HEK293 (cell line): ENCODE results near the gene OCRL.

ENCODE experiments used
- HOXA7 ChIP-seq: sonication (generic); formaldehyde crosslinking; IDR thresholded peaks from 2 replicates; pipeline ENCODE4 v1.8.1; 2022; ENCODE audit warnings: missing genetic modification reagents, borderline replicate concordance
- MYNN ChIP-seq: fragments of 450-650 bp; formaldehyde crosslinking; IDR thresholded peaks from 2 replicates; pipeline ENCODE4 v1.5.1; 2016; ENCODE audit warnings: missing biosample characterization, missing genetic modification characterization, borderline replicate concordance
- ZBTB21 ChIP-seq: fragments of 450-650 bp; formaldehyde crosslinking; IDR thresholded peaks from 2 replicates; pipeline ENCODE4 v1.5.1; 2017; ENCODE audit warnings: missing biosample characterization, missing genetic modification characterization
- ZNF155 ChIP-seq: fragments of 450-650 bp; formaldehyde crosslinking; IDR thresholded peaks from 2 replicates; pipeline ENCODE4 v1.5.1; 2016; ENCODE audit warnings: missing biosample characterization, missing genetic modification characterization
- ZNF211 ChIP-seq: fragments of 450-650 bp; formaldehyde crosslinking; IDR thresholded peaks from 2 replicates; pipeline ENCODE4 v1.5.1; 2016; ENCODE audit warnings: low read depth, missing biosample characterization, missing genetic modification characterization
- ZNF394 ChIP-seq: fragments of 450-650 bp; formaldehyde crosslinking; IDR thresholded peaks from 2 replicates; pipeline ENCODE4 v1.5.1; 2016; ENCODE audit warnings: missing biosample characterization, missing genetic modification characterization, mild to moderate bottlenecking, moderate library complexity, borderline replicate concordance
- TF ChIP-seq, protein P1 (sequence below): fragments of 450-650 bp; formaldehyde crosslinking; IDR thresholded peaks from 2 replicates; pipeline ENCODE4 v1.5.1; 2016; ENCODE audit warnings: missing biosample characterization, missing genetic modification characterization
- TF ChIP-seq, protein P2 (sequence below): fragments of 450-650 bp; formaldehyde crosslinking; IDR thresholded peaks from 2 replicates; pipeline ENCODE4 v1.5.1; 2016; ENCODE audit warnings: missing biosample characterization, missing genetic modification characterization
- TF ChIP-seq, protein P3 (sequence below): fragments of 450-650 bp; formaldehyde crosslinking; IDR thresholded peaks from 2 replicates; pipeline ENCODE4 v1.5.1; 2016; ENCODE audit warnings: missing biosample characterization, missing genetic modification characterization
- TF ChIP-seq, protein P4 (sequence below): fragments of 450-650 bp; IDR thresholded peaks from 2 replicates; pipeline ENCODE4 v1.5.1; 2018; ENCODE audit warnings: missing biosample characterization, missing genetic modification characterization
- TF ChIP-seq, protein P5 (sequence below): fragments of 450-650 bp; formaldehyde crosslinking; IDR thresholded peaks from 2 replicates; pipeline ENCODE4 v1.5.1; 2016; ENCODE audit warnings: missing biosample characterization, missing genetic modification characterization

DNA sequence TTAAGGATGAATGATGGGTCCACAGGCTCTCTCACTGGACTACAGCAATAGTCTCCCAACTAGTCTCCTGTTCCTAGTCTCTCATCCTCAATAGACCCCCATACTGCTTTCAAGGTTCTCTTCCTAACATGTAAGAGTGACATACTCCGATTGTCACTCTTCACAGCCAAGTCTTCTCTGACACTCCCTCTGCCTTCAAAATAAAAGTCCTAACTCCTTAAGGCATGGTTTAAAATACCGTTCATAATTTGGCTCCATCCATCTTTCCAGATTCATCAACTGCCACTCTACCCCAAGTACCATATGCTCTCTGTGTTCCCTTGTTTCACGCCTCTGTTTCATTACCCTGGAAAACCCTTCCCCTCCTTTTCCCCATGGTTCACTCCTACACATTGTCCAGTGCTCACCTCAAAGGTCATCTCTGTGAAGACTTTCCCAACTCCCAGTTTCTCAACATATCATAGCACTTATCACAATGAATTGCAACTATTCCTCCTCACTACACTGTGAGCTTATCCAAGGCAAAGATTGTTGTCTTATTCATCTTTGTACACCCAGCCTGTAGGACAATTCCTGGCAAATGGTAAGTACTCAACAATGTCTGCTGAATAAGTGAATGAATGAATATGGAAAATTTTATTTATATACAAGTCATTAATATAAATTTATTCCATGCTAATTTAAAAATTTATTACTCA, 42.8 kb upstream of the OCRL start:
- TF ChIP-seq, protein P1, sequence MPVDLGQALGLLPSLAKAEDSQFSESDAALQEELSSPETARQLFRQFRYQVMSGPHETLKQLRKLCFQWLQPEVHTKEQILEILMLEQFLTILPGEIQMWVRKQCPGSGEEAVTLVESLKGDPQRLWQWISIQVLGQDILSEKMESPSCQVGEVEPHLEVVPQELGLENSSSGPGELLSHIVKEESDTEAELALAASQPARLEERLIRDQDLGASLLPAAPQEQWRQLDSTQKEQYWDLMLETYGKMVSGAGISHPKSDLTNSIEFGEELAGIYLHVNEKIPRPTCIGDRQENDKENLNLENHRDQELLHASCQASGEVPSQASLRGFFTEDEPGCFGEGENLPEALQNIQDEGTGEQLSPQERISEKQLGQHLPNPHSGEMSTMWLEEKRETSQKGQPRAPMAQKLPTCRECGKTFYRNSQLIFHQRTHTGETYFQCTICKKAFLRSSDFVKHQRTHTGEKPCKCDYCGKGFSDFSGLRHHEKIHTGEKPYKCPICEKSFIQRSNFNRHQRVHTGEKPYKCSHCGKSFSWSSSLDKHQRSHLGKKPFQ (tag by site-specific recombination) = no peak
- TF ChIP-seq, protein P2, sequence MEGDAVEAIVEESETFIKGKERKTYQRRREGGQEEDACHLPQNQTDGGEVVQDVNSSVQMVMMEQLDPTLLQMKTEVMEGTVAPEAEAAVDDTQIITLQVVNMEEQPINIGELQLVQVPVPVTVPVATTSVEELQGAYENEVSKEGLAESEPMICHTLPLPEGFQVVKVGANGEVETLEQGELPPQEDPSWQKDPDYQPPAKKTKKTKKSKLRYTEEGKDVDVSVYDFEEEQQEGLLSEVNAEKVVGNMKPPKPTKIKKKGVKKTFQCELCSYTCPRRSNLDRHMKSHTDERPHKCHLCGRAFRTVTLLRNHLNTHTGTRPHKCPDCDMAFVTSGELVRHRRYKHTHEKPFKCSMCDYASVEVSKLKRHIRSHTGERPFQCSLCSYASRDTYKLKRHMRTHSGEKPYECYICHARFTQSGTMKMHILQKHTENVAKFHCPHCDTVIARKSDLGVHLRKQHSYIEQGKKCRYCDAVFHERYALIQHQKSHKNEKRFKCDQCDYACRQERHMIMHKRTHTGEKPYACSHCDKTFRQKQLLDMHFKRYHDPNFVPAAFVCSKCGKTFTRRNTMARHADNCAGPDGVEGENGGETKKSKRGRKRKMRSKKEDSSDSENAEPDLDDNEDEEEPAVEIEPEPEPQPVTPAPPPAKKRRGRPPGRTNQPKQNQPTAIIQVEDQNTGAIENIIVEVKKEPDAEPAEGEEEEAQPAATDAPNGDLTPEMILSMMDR (tag by site-specific recombination) = no peak
- TF ChIP-seq ZNF155 (tag by site-specific recombination) = no peak
- no peak for TF ChIP-seq ZNF394 (tag by site-specific recombination)
- no peak for TF ChIP-seq HOXA7 (CRISPR knock-in tag)
- TF ChIP-seq, protein P3, sequence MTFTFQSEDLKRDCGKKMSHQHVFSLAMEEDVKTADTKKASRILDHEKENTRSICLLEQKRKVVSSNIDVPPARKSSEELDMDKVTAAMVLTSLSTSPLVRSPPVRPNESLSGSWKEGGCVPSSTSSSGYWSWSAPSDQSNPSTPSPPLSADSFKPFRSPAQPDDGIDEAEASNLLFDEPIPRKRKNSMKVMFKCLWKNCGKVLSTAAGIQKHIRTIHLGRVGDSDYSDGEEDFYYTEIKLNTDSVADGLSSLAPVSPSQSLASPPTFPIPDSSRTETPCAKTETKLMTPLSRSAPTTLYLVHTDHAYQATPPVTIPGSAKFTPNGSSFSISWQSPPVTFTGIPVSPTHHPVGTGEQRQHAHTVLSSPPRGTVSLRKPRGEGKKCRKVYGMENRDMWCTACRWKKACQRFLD (tag by site-specific recombination) = no peak
- TF ChIP-seq, protein P4, sequence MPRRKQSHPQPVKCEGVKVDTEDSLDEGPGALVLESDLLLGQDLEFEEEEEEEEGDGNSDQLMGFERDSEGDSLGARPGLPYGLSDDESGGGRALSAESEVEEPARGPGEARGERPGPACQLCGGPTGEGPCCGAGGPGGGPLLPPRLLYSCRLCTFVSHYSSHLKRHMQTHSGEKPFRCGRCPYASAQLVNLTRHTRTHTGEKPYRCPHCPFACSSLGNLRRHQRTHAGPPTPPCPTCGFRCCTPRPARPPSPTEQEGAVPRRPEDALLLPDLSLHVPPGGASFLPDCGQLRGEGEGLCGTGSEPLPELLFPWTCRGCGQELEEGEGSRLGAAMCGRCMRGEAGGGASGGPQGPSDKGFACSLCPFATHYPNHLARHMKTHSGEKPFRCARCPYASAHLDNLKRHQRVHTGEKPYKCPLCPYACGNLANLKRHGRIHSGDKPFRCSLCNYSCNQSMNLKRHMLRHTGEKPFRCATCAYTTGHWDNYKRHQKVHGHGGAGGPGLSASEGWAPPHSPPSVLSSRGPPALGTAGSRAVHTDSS = no peak
- TF ChIP-seq ZBTB21 = no peak
- TF ChIP-seq ZNF211 (tag by site-specific recombination) = no peak
- TF ChIP-seq, protein P5, sequence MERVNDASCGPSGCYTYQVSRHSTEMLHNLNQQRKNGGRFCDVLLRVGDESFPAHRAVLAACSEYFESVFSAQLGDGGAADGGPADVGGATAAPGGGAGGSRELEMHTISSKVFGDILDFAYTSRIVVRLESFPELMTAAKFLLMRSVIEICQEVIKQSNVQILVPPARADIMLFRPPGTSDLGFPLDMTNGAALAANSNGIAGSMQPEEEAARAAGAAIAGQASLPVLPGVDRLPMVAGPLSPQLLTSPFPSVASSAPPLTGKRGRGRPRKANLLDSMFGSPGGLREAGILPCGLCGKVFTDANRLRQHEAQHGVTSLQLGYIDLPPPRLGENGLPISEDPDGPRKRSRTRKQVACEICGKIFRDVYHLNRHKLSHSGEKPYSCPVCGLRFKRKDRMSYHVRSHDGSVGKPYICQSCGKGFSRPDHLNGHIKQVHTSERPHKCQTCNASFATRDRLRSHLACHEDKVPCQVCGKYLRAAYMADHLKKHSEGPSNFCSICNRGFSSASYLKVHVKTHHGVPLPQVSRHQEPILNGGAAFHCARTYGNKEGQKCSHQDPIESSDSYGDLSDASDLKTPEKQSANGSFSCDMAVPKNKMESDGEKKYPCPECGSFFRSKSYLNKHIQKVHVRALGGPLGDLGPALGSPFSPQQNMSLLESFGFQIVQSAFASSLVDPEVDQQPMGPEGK (tag by site-specific recombination) = no peak
- peak; percentile 90 for TF ChIP-seq MYNN (tag by site-specific recombination)
